PC-3 (cell line): ENCODE data around the gene PHF8. TPM values are rescaled to one million over a fixed set of nuclear protein-coding genes. Genes with fewer than 3 reads are reported as not detected.

Experiments used
- ATAC-seq: fragments of 200-7000 bp; cut with Tn5 transposase; 2 replicates; pipeline ENCODE4 v1.9.1; 2020; ENCODE audit warnings: mild to moderate bottlenecking, moderate library complexity
- BruUV-seq: library from RNA; stranded (reverse); fragments of 400-500 nt; replicated peaks from 2 replicates; lab custom pipeline; 2021; lab: Mats Ljungman, UMichigan
- CTCF ChIA-PET: fragments of 300-600 bp; sonication (Branson Sonifier 250); formaldehyde crosslinking; loops from one replicate; lab custom pipeline; 2022; ENCODE audit warnings: antibody characterized with exemption; lab: Charles Lee
- POLR2A ChIA-PET: fragments of 300-600 bp; sonication (Branson Sonifier 250); formaldehyde crosslinking; loops from one replicate; lab custom pipeline; 2022; ENCODE audit warnings: antibody characterized with exemption; ENCODE audit not compliant: unreplicated experiment; lab: Charles Lee
- DNase-seq: peaks from one replicate; pipeline ENCODE4 v3.0.0-alpha.2; 2015
- H2AFZ ChIP-seq: fragments of 300-600 bp; sonication (generic); 2 replicates; pipeline ENCODE4 v1.6.0; 2016; ENCODE audit warnings: antibody characterized with exemption, low read length
- H3F3A ChIP-seq: fragments of 300-600 bp; sonication (generic); one replicate; pipeline ENCODE4 v1.6.0; 2017; ENCODE audit warnings: antibody characterized with exemption, low read length, control low read depth, mild to moderate bottlenecking; ENCODE audit not compliant: unreplicated experiment
- H3K27ac ChIP-seq: fragments of 300-600 bp; sonication (generic); 2 replicates; pipeline ENCODE4 v1.5.1; 2016; ENCODE audit warnings: mild to moderate bottlenecking, low read length
- H3K27me3 ChIP-seq: fragments of 300-600 bp; sonication (generic); 2 replicates; pipeline ENCODE4 v1.6.1; 2016; ENCODE audit warnings: low read length, mixed read lengths
- H3K36me3 ChIP-seq: fragments of 300-600 bp; sonication (generic); 2 replicates; pipeline ENCODE4 v1.6.1; 2016; ENCODE audit warnings: low read depth, mixed run types, low read length, mixed read lengths
- H3K4me1 ChIP-seq: fragments of 300-600 bp; sonication (generic); 2 replicates; pipeline ENCODE4 v1.5.1; 2016; ENCODE audit warnings: low read length; ENCODE audit not compliant: insufficient read depth
- H3K4me2 ChIP-seq: fragments of 300-600 bp; sonication (generic); 2 replicates; pipeline ENCODE4 v1.6.0; 2016; ENCODE audit warnings: low read length
- H3K4me3 ChIP-seq: fragments of 300-600 bp; sonication (generic); 2 replicates; pipeline ENCODE4 v1.5.1; 2016; ENCODE audit warnings: mild to moderate bottlenecking, low read length, mixed read lengths
- H3K79me2 ChIP-seq: fragments of 300-600 bp; sonication (generic); 2 replicates; pipeline ENCODE4 v1.6.1; 2017; ENCODE audit warnings: low read length, mixed read lengths
- H3K9ac ChIP-seq: fragments of 300-600 bp; sonication (generic); 2 replicates; pipeline ENCODE4 v1.6.0; 2016; ENCODE audit warnings: mild to moderate bottlenecking, low read length
- H3K9me2 ChIP-seq: fragments of 300-600 bp; sonication (generic); replicated peaks from 2 replicates; pipeline ENCODE4 v1.6.1; 2016; ENCODE audit warnings: mixed run types, low read length, mixed read lengths
- H3K9me3 ChIP-seq: fragments of 300-600 bp; sonication (generic); 2 replicates; pipeline ENCODE4 v1.6.1; 2016; ENCODE audit warnings: low read length, mixed read lengths
- H4K20me1 ChIP-seq: fragments of 300-600 bp; sonication (generic); 2 replicates; pipeline ENCODE4 v1.6.1; 2016; ENCODE audit warnings: low read length, mixed read lengths
- CTCF ChIP-seq: fragments of 300-600 bp; sonication (generic); conservative IDR thresholded peaks from 2 replicates; pipeline ENCODE4 v1.5.1; 2017; ENCODE audit warnings: antibody characterized with exemption, low read depth, mild to moderate bottlenecking, low read length
- EZH2 ChIP-seq: fragments of 300-600 bp; sonication (generic); IDR thresholded peaks from one replicate; pipeline ENCODE4 v1.6.1; 2017; ENCODE audit warnings: antibody characterized with exemption, mild to moderate bottlenecking, low read length; ENCODE audit not compliant: unreplicated experiment
- EZH2phosphoT487 ChIP-seq: fragments of 300-600 bp; sonication (generic); IDR thresholded peaks from 2 replicates; pipeline ENCODE4 v1.6.1; 2018; ENCODE audit warnings: mild to moderate bottlenecking, antibody characterized with exemption, low read length, borderline replicate concordance
- intact Hi-C: fragments of 100-400 bp; cut with micrococcal nuclease; formaldehyde crosslinking; loops from 2 replicates; pipeline ENCODE4 v1.9.0; 2023
- total RNA-seq: library from RNA; depleted of rRNA; stranded (reverse); fragments of >200 nt; gene quantifications from 2 replicates; pipeline ENCODE4 v1.2.3, GENCODE V29; 2014

The PHF8 gene
- total RNA-seq, 1 experiment from 2014 or later: 19.4 TPM

DNA sequence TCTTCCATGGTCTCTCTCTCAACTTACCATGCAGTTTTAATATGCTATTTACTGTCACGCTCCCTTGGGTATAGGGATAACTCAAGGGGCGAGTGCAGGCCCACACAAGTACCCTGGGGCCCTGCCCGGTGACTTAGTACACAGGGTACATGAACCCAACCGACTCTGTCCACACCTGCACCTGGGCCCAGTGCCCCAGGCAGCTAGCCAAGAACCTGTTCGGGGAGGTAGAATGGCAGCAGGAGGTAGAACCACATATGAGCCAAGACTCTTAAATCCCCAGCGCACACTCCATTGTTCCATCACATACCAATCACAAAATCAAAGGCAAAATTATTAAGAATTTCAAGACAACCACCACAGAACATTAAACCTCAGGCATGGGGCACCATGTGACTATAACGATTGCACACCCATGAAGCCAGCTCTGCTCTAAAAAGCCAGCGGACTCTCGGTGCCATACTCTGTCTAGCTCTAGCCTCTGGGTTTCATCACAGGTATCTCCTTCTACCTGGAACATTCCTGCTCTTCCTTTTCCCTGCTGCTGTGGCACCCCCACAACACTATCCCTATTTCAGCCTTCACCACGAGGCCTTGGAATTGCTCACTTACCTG is 14.6 kb downstream of the PHF8 start:
- Histone ChIP-seq H3K9me2 (no peaks in the 10 kb centered on the region), H3K79me2 (no peaks in the 10 kb centered on the region), H3K4me1 (no peaks in the 10 kb centered on the region), H3K4me2 (no peak overlapping the region), H4K20me1 (no peaks in the 10 kb centered on the region), H3K36me3 (peaks cover 13% of the 10 kb centered on the region), H2AFZ (no peak overlapping the region), H3K9ac (no peak overlapping the region), H3K27me3 (no peaks in the 10 kb centered on the region), H3F3A (no peaks in the 10 kb centered on the region), H3K27ac (no peak overlapping the region), H3K9me3 (no peaks in the 10 kb centered on the region), H3K4me3 (no peak overlapping the region)
- no peak for ATAC-seq
- TF ChIP-seq CTCF: no peak
- TF ChIP-seq EZH2phosphoT487: no peak
- no peak for TF ChIP-seq EZH2
- BruUV-seq: no TSS peak
- no peak for DNase-seq
- CTCF ChIA-PET: no interaction called here
- POLR2A ChIA-PET: no interaction called here
- intact Hi-C loops: no loop called here

DNA sequence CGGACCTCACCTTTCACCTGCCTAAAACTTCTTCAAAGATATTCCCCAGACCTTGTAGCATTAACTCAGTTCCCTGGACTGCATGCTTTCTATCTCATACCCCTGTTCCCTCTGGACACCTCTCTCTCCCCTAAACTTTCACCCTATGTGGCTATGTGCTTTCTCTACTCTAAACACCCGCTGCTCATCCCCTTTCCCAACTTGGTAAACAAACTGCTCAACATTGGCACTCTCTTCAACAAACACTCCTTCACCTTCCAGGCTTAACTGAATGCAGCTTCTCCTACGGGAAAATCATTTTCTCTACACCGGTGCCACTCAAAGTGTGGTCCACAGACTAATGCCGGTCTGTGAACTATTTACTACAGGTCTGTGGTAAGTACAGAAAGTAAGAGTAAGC is 19.9 kb downstream of the PHF8 start:
- Histone ChIP-seq H3K36me3 (peaks cover 6% of the 10 kb centered on the region), H3K9ac (no peak overlapping the region), H3K9me2 (no peaks in the 10 kb centered on the region), H4K20me1 (no peaks in the 10 kb centered on the region), H2AFZ (no peak overlapping the region), H3K4me3 (no peak overlapping the region), H3K4me2 (no peak overlapping the region), H3K27ac (no peak overlapping the region), H3K79me2 (no peaks in the 10 kb centered on the region), H3K27me3 (no peaks in the 10 kb centered on the region), H3K9me3 (no peaks in the 10 kb centered on the region), H3F3A (no peaks in the 10 kb centered on the region), H3K4me1 (no peaks in the 10 kb centered on the region)
- CTCF ChIA-PET: no interaction called here
- BruUV-seq: no TSS peak
- ATAC-seq: no peak
- DNase-seq: no peak
- intact Hi-C loops: no loop called here
- POLR2A ChIA-PET: no interaction called here
- TF ChIP-seq EZH2phosphoT487 (no peak), CTCF (no peak), EZH2 (no peak)

DNA sequence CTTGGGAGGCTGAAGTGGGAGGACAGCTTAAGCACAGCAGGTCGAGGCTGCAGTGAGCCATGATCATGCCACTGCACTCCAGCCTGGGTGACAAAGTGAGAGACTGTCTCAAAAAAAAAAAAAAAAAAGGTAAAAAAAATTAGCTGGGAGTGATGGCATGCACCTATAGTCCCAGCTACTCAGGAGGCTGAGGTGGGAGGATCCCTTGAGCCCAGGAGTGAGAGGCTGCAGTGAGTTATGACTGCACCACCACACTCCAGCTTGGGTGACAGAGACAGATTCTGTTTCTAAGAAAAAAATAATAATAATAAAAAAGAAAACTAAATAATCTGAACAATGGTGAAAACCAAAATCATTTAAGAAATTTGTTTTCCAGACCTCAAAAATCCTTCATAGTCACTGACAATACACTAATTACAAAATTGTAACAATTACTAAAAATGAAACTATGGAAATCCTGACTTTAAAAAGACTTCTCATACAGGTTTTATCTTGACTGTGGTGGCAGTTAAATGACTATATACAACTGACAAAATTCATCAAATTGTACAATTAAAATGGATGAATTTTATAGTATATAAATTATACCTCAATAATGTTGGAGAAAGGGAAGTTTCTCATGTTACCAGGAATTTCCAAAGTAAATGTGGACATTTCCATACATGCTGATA is 31.3 kb downstream of the PHF8 start:
- no peaks in the 10 kb centered on the region for H3K9me2 ChIP-seq
- ChIA-PET CTCF (no interaction called here), POLR2A (no interaction called here)
- no peak overlapping the region for H3K4me3 ChIP-seq
- no peak for ATAC-seq
- H3K9ac ChIP-seq: no peak overlapping the region
- H3K9me3 ChIP-seq: no peaks in the 10 kb centered on the region
- H4K20me1 ChIP-seq: no peaks in the 10 kb centered on the region
- DNase-seq: no peak
- no peaks in the 10 kb centered on the region for H3F3A ChIP-seq
- intact Hi-C loops: no loop called here
- BruUV-seq: no TSS peak
- H2AFZ ChIP-seq: no peak overlapping the region
- H3K4me1 ChIP-seq: no peaks in the 10 kb centered on the region
- H3K27ac ChIP-seq: no peak overlapping the region
- no peaks in the 10 kb centered on the region for H3K79me2 ChIP-seq
- H3K36me3 ChIP-seq: peaks cover 12% of the 10 kb centered on the region; the same call in 1 of the 2 replicates
- TF ChIP-seq EZH2phosphoT487 (no peak), CTCF (no peak), EZH2 (no peak)
- no peak overlapping the region for H3K4me2 ChIP-seq
- no peaks in the 10 kb centered on the region for H3K27me3 ChIP-seq
